Gastrocnemius medialis (tissue), 4 donors: ENCODE results near the gene NYAP1. TPM values are rescaled to one million over a fixed set of nuclear protein-coding genes. Genes with fewer than 3 reads are reported as not detected.

Experiments used
- ATAC-seq, 2 donors: fragments of 150-250 bp; one replicate each; pipeline ENCODE4 v1.9.1; 2016
- DNase-seq, 2 donors: peaks; one replicate each; pipeline ENCODE4 v3.0.0-alpha.2; 2019
- H3K27ac ChIP-seq, 4 donors: fragments of 200-600 bp; sonication (generic); 1 replicate in 1 of 4; 2 replicates in 3 of 4; pipeline ENCODE4 v1.5.1; 2016 to 2018; ENCODE audit warnings: mild to moderate bottlenecking in 2 of 4, moderate library complexity in 1 of 4
- H3K27me3 ChIP-seq, 3 donors: fragments of 200-600 bp; sonication (generic) in 2 of 3; 1 replicate in 1 of 3; 2 replicates in 2 of 3; pipeline versions ENCODE4 v1.5.1 to v1.6.0; 2016 to 2019; ENCODE audit warnings: mild to moderate bottlenecking in 1 of 3, moderate library complexity in 1 of 3
- H3K36me3 ChIP-seq, 2 donors: fragments of 200-600 bp; sonication (generic) in 1 of 2; one replicate each; pipeline ENCODE4 v1.5.1; 2017 to 2018
- H3K4me1 ChIP-seq, 2 donors: fragments of 200-600 bp; sonication (generic) in 1 of 2; one replicate each; pipeline ENCODE4 v1.5.1; 2016 to 2017; ENCODE audit warnings: mild to moderate bottlenecking in 2 of 2
- H3K4me3 ChIP-seq, 4 donors: fragments of 200-600 bp; sonication (generic) in 3 of 4; 1 replicate in 1 of 4; 2 replicates in 3 of 4; pipeline ENCODE4 v1.5.1; 2016 to 2019; ENCODE audit warnings: mild to moderate bottlenecking in 2 of 4
- H3K9me3 ChIP-seq, 3 donors: fragments of 200-600 bp; sonication (generic) in 2 of 3; 1 replicate in 1 of 3; 2 replicates in 2 of 3; pipeline ENCODE4 v1.5.1; 2016 to 2019
- CTCF ChIP-seq, 5 experiments: fragments of 450-650 bp in 3 of 5; fragments of 200-600 bp in 2 of 5; sonication (generic) in 2 of 5; IDR thresholded peaks in 4 of 5; conservative IDR thresholded peaks in 1 of 5; 1 replicate in 4 of 5; 2 replicates in 1 of 5; pipeline ENCODE4 v1.5.1; 2016 to 2019; ENCODE audit warnings: antibody characterized with exemption in 5 of 5, mild to moderate bottlenecking in 3 of 5, moderate library complexity in 3 of 5
- POLR2A ChIP-seq, 2 donors: fragments of 450-650 bp; IDR thresholded peaks; one replicate each; pipeline ENCODE4 v1.6.1; 2017; ENCODE audit warnings: antibody characterized with exemption in 2 of 2, mild to moderate bottlenecking in 2 of 2, moderate library complexity in 2 of 2
- in situ Hi-C, 4 donors: fragments of 200-750 bp; cut with MboI; loops; one replicate each; pipeline versions ENCODE4 v1.15.0 to v1.8.0; 2017; ENCODE audit warnings: low sequenced_read_pairs in 4 of 4
- intact Hi-C: fragments of 100-400 bp; cut with DNase I; formaldehyde crosslinking; loops from one replicate; pipeline ENCODE4 v1.15.1; 2023; ENCODE audit warnings: low total_unique reads
- total RNA-seq, 4 donors: library from RNA; depleted of rRNA; stranded (reverse); fragments of >200 nt; gene quantifications; one replicate each; pipeline versions ENCODE4 v1.1.0 to v1.2.3, GENCODE V29; 2016

Gene NYAP1
- total RNA-seq, 4 donors from 2014 or later: 0.29 TPM; not detected in 3

GRCh38 chr7:100475549-100475948 is 8.2 kb upstream of the NYAP1 start:
- peaks cover 32 to 37% of the 10 kb centered on the region in 2 donors for H3K4me1 ChIP-seq
- no peak for ATAC-seq
- peak overlapping the region in 1 of 4 donors; percentile 96 for H3K4me3 ChIP-seq
- H3K36me3 ChIP-seq: peaks cover 0 to 11% of the 10 kb centered on the region in 2 donors
- DNase-seq: no peak
- H3K27me3 ChIP-seq: no peaks in the 10 kb centered on the region
- in situ Hi-C loops: loop anchor here in 3 of 4 donors (5.0 to 10.0 kb wide), 3 partner anchors 67 to 219 kb away; partner anchors contain the start of gene GIGYF1 (in 2 of the 3)
- peak overlapping the region; percentile 3 to 99 (median 54) for H3K27ac ChIP-seq
- no peaks in the 10 kb centered on the region for H3K9me3 ChIP-seq
- TF ChIP-seq CTCF (IDR thresholded peaks at IDR 0.05 in 4 of 5, conservative IDR thresholded peaks at IDR 0.05 in 1 of 5) (no peak), POLR2A (IDR thresholded peaks at IDR 0.05) (no peak)
- intact Hi-C loops: loop anchor here (10.0 kb wide), 2 partner anchors 199 to 229 kb away; partner anchors contain the start of genes GNB2 and POP7

GRCh38 chr7:100476101-100476780 is 7.5 kb upstream of the NYAP1 start:
- Histone ChIP-seq H3K9me3 (no peaks in the 10 kb centered on the region), H3K27ac (peak overlapping the region; percentile 17 to 99 (median 71)), H3K36me3 (peaks cover 0 to 11% of the 10 kb centered on the region in 2 donors), H3K4me3 (peak overlapping the region in 3 of 4 donors; percentile 96 to 98 (median 97)), H3K4me1 (peaks cover 32 to 37% of the 10 kb centered on the region in 2 donors), H3K27me3 (no peaks in the 10 kb centered on the region)
- no peak for ATAC-seq
- no peak for DNase-seq
- in situ Hi-C loops (loop anchor here in 3 of 4 donors (5.0 to 10.0 kb wide), 3 partner anchors 66 to 219 kb away; partner anchors contain the start of gene GIGYF1 (in 2 of the 3)), intact Hi-C loops (loop anchor here (10.0 kb wide), 2 partner anchors 199 to 229 kb away; partner anchors contain the start of genes GNB2 and POP7)
- TF ChIP-seq CTCF (IDR thresholded peaks at IDR 0.05 in 4 of 5, conservative IDR thresholded peaks at IDR 0.05 in 1 of 5): no peak
- no peak for TF ChIP-seq POLR2A (IDR thresholded peaks at IDR 0.05)

- H3K27ac ChIP-seq: peak overlapping the region; percentile 90 to 99 (median 94)
- intact Hi-C loops: loop anchor here (10.0 kb wide), 2 partner anchors 198 to 228 kb away; partner anchors contain the start of genes GNB2 and POP7
- no peak for TF ChIP-seq CTCF (IDR thresholded peaks at IDR 0.05 in 4 of 5, conservative IDR thresholded peaks at IDR 0.05 in 1 of 5)
- TF ChIP-seq POLR2A (IDR thresholded peaks at IDR 0.05): no peak
- H3K4me1 ChIP-seq: peaks cover 32 to 37% of the 10 kb centered on the region in 2 donors
- H3K9me3 ChIP-seq: no peaks in the 10 kb centered on the region
- peak overlapping the region; percentile 96 to 100 (median 98) for H3K4me3 ChIP-seq
- in situ Hi-C loops: loop anchor here in 3 of 4 donors (5.0 to 10.0 kb wide), 3 partner anchors 65 to 218 kb away; partner anchors contain the start of gene GIGYF1 (in 2 of the 3)
- no peak for DNase-seq
- peaks cover 0 to 11% of the 10 kb centered on the region in 2 donors for H3K36me3 ChIP-seq
- ATAC-seq: no peak
- H3K27me3 ChIP-seq: no peaks in the 10 kb centered on the region
Measured at GRCh38 chr7:100476903-100477870, 6.5 kb upstream of the NYAP1 start.

- no peak for TF ChIP-seq POLR2A (IDR thresholded peaks at IDR 0.05)
- TF ChIP-seq CTCF (IDR thresholded peaks at IDR 0.05 in 4 of 5, conservative IDR thresholded peaks at IDR 0.05 in 1 of 5): no peak
- Histone ChIP-seq H3K9me3 (no peaks in the 10 kb centered on the region), H3K27ac (peak overlapping the region; percentile 90 to 99 (median 94)), H3K4me1 (peaks cover 34 to 39% of the 10 kb centered on the region in 2 donors), H3K36me3 (peaks cover 0 to 11% of the 10 kb centered on the region in 2 donors), H3K27me3 (no peaks in the 10 kb centered on the region), H3K4me3 (peak overlapping the region; percentile 96 to 100 (median 98))
- in situ Hi-C loops (loop anchor here in 3 of 4 donors (5.0 to 10.0 kb wide), 3 partner anchors 64 to 217 kb away; partner anchors contain the start of gene GIGYF1 (in 2 of the 3)), intact Hi-C loops (loop anchor here (2.0 to 10.0 kb wide), 4 partner anchors 41 to 227 kb away; partner anchors contain the start of genes AGFG2, GNB2, POP7 and PPP1R35)
- ATAC-seq: no peak
- DNase-seq: no peak
Measured at GRCh38 chr7:100477871-100478267, 5.9 kb upstream of the NYAP1 start.
